LNCaP clone FGC (cell line): ENCODE data around the gene BCKDHB.
"Not testable (repeated sequence)": the region's sequence is repeated elsewhere in the genome, so short reads cannot be mapped to it uniquely, and the experiment has no call there.

ENCODE experiments used
- DNase-seq: peaks from one replicate; pipeline ENCODE4 v3.0.0-alpha.2; 2011; ENCODE audit warnings: low read depth
- H3K4me3 ChIP-seq: 2 replicates; pipeline ENCODE4 v1.5.1; 2011; ENCODE audit warnings: mild to moderate bottlenecking, low read depth, low read length, control low read depth
- TF ChIP-seq, protein P1 (sequence below): IDR thresholded peaks from 2 replicates; pipeline ENCODE4 v1.5.1; 2012; ENCODE audit warnings: mild to moderate bottlenecking; ENCODE audit not compliant: control insufficient read depth, insufficient read depth; ENCODE audit errors: extremely low read depth

The BCKDHB gene

DNA sequence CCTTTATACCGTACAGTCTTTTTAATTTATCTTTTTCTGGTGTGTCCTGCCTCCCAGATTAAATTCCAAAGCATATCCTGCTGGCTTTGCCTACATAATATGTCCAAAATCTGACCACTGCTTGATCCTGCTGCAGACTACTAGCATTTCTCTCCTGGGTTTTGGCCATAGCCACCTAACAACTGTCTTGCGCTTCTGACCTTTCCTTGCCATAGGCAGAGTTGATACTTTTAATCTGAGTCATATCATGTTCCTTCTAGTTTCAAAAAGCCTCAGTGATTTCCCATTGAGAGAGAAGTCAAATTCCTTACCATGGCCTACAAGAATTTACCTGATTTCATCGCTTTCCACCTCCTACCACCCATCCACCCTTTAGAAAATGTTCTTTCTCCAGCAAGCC is 104.8 kb downstream of the BCKDHB start:
- H3K4me3 ChIP-seq = no peak overlapping the region
- TF ChIP-seq, protein P1, sequence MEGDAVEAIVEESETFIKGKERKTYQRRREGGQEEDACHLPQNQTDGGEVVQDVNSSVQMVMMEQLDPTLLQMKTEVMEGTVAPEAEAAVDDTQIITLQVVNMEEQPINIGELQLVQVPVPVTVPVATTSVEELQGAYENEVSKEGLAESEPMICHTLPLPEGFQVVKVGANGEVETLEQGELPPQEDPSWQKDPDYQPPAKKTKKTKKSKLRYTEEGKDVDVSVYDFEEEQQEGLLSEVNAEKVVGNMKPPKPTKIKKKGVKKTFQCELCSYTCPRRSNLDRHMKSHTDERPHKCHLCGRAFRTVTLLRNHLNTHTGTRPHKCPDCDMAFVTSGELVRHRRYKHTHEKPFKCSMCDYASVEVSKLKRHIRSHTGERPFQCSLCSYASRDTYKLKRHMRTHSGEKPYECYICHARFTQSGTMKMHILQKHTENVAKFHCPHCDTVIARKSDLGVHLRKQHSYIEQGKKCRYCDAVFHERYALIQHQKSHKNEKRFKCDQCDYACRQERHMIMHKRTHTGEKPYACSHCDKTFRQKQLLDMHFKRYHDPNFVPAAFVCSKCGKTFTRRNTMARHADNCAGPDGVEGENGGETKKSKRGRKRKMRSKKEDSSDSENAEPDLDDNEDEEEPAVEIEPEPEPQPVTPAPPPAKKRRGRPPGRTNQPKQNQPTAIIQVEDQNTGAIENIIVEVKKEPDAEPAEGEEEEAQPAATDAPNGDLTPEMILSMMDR = no peak
- DNase-seq = no peak

DNA sequence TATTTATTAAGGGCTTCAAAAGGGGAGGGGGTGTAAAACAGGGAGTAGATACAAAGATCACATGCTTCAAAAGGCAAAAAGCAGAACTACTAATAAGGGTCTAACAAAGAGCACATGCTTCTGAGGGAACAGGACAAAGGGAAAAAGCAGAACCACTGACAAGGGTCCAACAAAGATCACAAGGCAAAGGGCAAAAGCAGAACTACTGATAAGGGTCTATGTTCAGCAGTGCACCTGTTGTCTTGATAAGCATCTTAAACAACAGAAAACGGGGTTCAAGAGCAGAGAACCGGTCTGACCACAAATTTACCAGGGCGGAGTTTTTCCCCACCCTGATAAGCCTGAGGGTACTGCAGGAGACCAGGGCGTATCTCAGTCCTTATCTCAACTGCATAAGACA is 105.4 kb downstream of the BCKDHB start:
- not testable (repeated sequence) for H3K4me3 ChIP-seq, DNase-seq

DNA sequence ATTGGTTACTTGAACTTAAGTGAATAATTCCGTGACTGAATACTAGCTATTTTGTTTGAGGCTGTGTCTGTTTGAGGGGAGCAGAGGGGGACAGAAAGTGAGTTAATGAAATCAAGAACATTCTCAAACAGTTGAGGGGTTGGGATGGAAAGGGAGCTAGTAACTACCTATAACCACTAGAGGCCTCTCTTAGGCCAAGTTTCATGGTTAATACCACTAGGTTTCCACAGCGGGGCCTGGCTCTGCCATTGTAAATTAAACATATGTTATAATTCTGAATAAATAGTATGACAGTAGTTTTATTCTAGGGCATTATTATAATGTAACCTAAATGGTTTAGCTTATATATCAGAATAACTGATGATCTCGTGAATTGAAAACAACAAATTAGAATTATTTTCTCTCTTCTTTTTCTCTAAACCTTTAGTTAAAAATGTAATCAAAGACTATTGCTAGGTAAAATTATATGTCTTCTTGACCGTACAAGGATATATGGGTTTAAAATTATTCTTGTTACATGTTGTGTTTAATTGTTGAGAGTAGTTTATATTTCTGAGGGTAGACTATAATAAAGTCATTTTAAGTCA is 108.1 kb downstream of the BCKDHB start:
- TF ChIP-seq, protein P1 = peak; percentile 72
- no peak overlapping the region for H3K4me3 ChIP-seq
- peak; percentile 8 for DNase-seq

- DNase-seq = no peak
- TF ChIP-seq, protein P1 = no peak
- no peak overlapping the region for H3K4me3 ChIP-seq
Measured at GRCh38 chr6:80215063-80215462, 108.6 kb downstream of the BCKDHB start.

DNA sequence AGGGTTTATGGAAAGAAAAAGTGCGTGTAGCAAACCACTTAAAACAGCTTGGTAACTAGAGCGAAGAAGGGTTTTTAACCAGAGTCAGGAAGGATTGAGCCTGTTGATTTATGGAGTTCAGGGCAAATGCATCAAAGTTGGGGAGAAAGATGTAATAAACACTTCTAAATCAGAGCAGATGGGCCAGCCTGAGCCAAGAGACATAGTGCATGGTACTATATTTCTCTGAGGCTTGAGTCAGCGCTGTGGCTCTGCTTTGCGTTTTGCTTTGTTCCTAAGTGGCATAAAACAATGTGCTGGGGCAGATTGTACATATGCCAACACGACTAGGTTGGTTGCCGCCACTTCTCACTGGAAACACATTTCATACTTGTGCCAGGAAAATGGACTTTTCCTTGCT is 111.3 kb downstream of the BCKDHB start:
- DNase-seq = no peak
- TF ChIP-seq, protein P1 = no peak
- no peak overlapping the region for H3K4me3 ChIP-seq

DNA sequence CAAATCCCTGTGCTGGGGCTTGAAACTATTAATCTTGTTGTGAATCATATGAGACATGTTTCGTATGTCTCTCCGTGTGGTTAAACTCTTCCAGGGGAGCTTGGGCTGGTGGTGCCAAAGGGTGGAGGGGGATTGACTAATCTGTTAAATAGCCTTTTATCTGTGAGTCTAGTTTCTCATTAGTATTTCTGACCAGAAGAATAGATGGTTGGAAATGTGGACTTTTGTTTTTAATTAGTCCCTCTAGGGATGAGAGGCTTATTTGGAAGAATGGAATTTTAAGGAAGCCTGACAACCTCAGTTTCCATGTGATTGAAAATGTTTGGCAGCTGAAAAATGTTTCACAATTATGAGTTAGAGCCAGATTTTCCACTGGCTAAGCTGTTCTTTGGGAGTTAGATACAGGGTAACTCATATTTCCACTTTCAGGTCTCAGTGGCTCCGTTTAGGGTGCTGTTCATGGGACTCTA is 117.3 kb downstream of the BCKDHB start:
- TF ChIP-seq, protein P1 = no peak
- no peak overlapping the region for H3K4me3 ChIP-seq
- no peak for DNase-seq

- TF ChIP-seq, protein P1 = no peak
- H3K4me3 ChIP-seq = no peak overlapping the region
Measured at GRCh38 chr6:80226151-80226550, 119.7 kb downstream of the BCKDHB start.

GRCh38 chr6:80226699-80227098 is 120.2 kb downstream of the BCKDHB start:
- DNase-seq = no peak
- H3K4me3 ChIP-seq = no peak overlapping the region
- TF ChIP-seq, protein P1 = no peak

More at GRCh38 chr6:80226151-80226550, 119.7 kb downstream of the BCKDHB start:
- DNase-seq = no peak
